Measurements from ENCODE around the gene PPFIA4. TPM values are rescaled to one million over a fixed set of nuclear protein-coding genes. Genes with fewer than 3 reads are reported as not detected.

PPFIA4 gene
- total and polyA plus RNA-seq, 4 donors: 0.30 to 5.1 (median 0.95) TPM

- no peaks in the 10 kb centered on the region for H3K4me1 ChIP-seq (ENCODE audit: control insufficient read depth in 5 of 5, insufficient read depth in 5 of 5, low read length in 5 of 5)
- no peak for DNase-seq
Measured at GRCh38 chr1:203086992-203087763, 60.9 kb downstream of the PPFIA4 start.

DNA sequence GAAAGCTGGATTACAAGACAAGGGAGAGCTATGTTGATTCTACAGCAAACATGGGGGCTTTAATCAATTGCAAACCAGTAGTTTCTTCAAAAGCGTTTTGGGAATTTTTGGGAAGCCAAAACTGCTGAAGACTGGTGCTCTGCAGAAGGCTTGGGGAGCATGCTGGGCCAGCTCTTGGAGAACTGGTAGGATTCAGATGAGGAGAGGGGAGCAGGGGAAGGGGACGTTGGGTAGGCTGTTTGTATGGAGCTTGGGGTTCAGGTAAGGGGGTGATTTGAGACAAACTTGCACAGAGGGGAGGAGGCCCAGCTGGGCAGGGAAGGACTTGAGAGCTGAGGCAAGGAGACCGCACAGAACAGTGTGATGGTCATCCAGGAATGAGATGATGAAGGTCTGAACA lies 62.1 kb downstream of the PPFIA4 start:
- Histone ChIP-seq H3K27ac (ENCODE audit: low read depth in 1 of 2, low read length in 1 of 2) (no peak overlapping the region), H3K27me3 (ENCODE audit: control insufficient read depth in 3 of 3, insufficient read depth in 3 of 3, low read length in 2 of 3) (peaks cover 0 to 3% (median 0%) of the 10 kb centered on the region in 3 donors), H3K9ac (ENCODE audit: insufficient read depth in 1 of 2, low read length in 2 of 2) (no peak overlapping the region), H3K4me1 (ENCODE audit: control insufficient read depth in 5 of 5, insufficient read depth in 5 of 5, low read length in 5 of 5) (no peaks in the 10 kb centered on the region), H3K36me3 (ENCODE audit: control insufficient read depth in 4 of 4, insufficient read depth in 4 of 4, low read length in 4 of 4) (no peaks in the 10 kb centered on the region), H3K4me3 (no peak overlapping the region), H3K9me3 (ENCODE audit: control insufficient read depth in 4 of 4, insufficient read depth in 3 of 4, low read length in 3 of 4) (no peaks in the 10 kb centered on the region)
- TF ChIP-seq, protein P1, sequence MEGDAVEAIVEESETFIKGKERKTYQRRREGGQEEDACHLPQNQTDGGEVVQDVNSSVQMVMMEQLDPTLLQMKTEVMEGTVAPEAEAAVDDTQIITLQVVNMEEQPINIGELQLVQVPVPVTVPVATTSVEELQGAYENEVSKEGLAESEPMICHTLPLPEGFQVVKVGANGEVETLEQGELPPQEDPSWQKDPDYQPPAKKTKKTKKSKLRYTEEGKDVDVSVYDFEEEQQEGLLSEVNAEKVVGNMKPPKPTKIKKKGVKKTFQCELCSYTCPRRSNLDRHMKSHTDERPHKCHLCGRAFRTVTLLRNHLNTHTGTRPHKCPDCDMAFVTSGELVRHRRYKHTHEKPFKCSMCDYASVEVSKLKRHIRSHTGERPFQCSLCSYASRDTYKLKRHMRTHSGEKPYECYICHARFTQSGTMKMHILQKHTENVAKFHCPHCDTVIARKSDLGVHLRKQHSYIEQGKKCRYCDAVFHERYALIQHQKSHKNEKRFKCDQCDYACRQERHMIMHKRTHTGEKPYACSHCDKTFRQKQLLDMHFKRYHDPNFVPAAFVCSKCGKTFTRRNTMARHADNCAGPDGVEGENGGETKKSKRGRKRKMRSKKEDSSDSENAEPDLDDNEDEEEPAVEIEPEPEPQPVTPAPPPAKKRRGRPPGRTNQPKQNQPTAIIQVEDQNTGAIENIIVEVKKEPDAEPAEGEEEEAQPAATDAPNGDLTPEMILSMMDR (IDR thresholded peaks at IDR 0.05; ENCODE audit: control extremely low read depth, extremely low read depth): no peak
- no peak for ATAC-seq (ENCODE audit: insufficient read depth, low FRiP score)
- WGBS, 2 donors: 88 to 91% methylated on average over 3 of the region's 3 CpGs
- DNase-seq: no peak

More at GRCh38 chr1:203086992-203087763, 60.9 kb downstream of the PPFIA4 start:
- Histone ChIP-seq H3K9ac (ENCODE audit: insufficient read depth in 1 of 2, low read length in 2 of 2) (no peak overlapping the region), H3K4me3 (no peak overlapping the region), H3K27me3 (ENCODE audit: control insufficient read depth in 3 of 3, insufficient read depth in 3 of 3, low read length in 2 of 3) (peaks cover 0 to 3% (median 0%) of the 10 kb centered on the region in 3 donors), H3K9me3 (ENCODE audit: control insufficient read depth in 4 of 4, insufficient read depth in 3 of 4, low read length in 3 of 4) (no peaks in the 10 kb centered on the region), H3K36me3 (ENCODE audit: control insufficient read depth in 4 of 4, insufficient read depth in 4 of 4, low read length in 4 of 4) (no peaks in the 10 kb centered on the region), H3K27ac (ENCODE audit: low read depth in 1 of 2, low read length in 1 of 2) (no peak overlapping the region)
- 76 to 82% methylated on average over 11 of the region's 11 CpGs for WGBS, 2 donors
- TF ChIP-seq, protein P1 (IDR thresholded peaks at IDR 0.05; ENCODE audit: control extremely low read depth, extremely low read depth): no peak
- ATAC-seq (ENCODE audit: insufficient read depth, low FRiP score): no peak

DNA sequence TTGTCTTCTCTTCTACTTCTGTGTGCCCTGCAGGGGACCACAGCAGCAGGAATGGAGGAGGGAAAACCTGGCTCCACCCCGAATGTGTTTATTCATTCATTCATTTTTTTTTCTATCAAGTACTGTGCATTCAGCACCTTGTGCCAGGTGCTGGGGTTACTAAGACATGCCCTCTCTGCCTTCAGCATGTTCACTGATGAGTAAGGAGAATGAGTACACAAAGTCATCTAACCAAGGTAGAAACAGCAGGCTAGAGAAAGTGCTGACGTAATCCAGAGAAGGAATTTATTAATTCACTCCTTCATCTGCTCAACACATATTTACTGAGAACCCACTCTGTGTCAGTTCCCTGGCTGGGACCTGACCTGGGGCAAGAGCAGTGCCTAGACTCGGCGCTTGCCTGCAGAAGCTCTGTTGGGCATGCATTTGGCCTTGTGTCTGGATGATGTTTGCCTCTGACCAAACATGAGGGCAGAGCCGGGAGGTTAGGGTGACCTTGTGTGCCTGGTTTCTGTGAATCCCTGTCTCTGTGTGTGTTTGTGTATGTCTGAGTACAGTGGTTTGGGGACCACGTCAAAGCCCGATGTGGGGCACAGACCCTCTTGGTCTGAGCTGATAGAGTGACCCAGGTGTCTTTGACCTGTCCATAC lies 62.8 kb downstream of the PPFIA4 start:
- TF ChIP-seq, protein P1 (IDR thresholded peaks at IDR 0.05; ENCODE audit: control extremely low read depth, extremely low read depth): no peak
- Histone ChIP-seq H3K9ac (ENCODE audit: insufficient read depth in 1 of 2, low read length in 2 of 2) (no peak overlapping the region), H3K9me3 (ENCODE audit: control insufficient read depth in 4 of 4, insufficient read depth in 3 of 4, low read length in 3 of 4) (no peaks in the 10 kb centered on the region), H3K27me3 (ENCODE audit: control insufficient read depth in 3 of 3, insufficient read depth in 3 of 3, low read length in 2 of 3) (peaks cover 0 to 3% (median 0%) of the 10 kb centered on the region in 3 donors), H3K36me3 (ENCODE audit: control insufficient read depth in 4 of 4, insufficient read depth in 4 of 4, low read length in 4 of 4) (no peaks in the 10 kb centered on the region), H3K4me3 (no peak overlapping the region), H3K27ac (ENCODE audit: low read depth in 1 of 2, low read length in 1 of 2) (no peak overlapping the region), H3K4me1 (ENCODE audit: control insufficient read depth in 5 of 5, insufficient read depth in 5 of 5, low read length in 5 of 5) (no peaks in the 10 kb centered on the region)
- WGBS, 2 donors: 87 to 92% methylated on average over 7 of the region's 7 CpGs
- DNase-seq (no peak), ATAC-seq (ENCODE audit: insufficient read depth, low FRiP score) (no peak)
